22Rv1 (cell line): ENCODE results near the gene CROCC2.

Experiments used
- CTCF ChIP-seq: fragments of 450-650 bp; IDR thresholded peaks from 2 replicates; pipeline ENCODE4 v1.5.1; 2017; ENCODE audit warnings: mild to moderate bottlenecking
- ZFX ChIP-seq: fragments of 450-650 bp; IDR thresholded peaks from 2 replicates; pipeline ENCODE4 v1.6.1; 2017; ENCODE audit warnings: antibody characterized with exemption, borderline replicate concordance

GRCh38 chr2:240868286-240869108, 37.6 kb upstream of the CROCC2 start, which contains the start of gene AGXT:
- TF ChIP-seq ZFX (no peak), CTCF (no peak)
